ENCODE measurements around the gene ERGIC3. TPM values are rescaled to one million over a fixed set of nuclear protein-coding genes. Genes with fewer than 3 reads are reported as not detected.
A peak's percentile ranks its signal among the peaks of the same experiment; 100 is the strongest.

The ERGIC3 gene
- total RNA-seq: 100 to 1,000 TPM; 143 to 184 (median 163) TPM

GRCh38 chr20:35541783-35542662, at the start of gene ERGIC3:
TSS of gene ERGIC3 (plus strand) at chr20:35542078. CDS start at chr20:35542098, 20 bp downstream.
- no peak for TF ChIP-seq CTCF (IDR thresholded peaks at IDR 0.05)
- ATAC-seq (ENCODE audit: low FRiP score) (peak; percentile 98), DNase-seq (ENCODE audit: low spot score) (peak; percentile 95)

- no peak for TF ChIP-seq CTCF (IDR thresholded peaks at IDR 0.05)
- DNase-seq (ENCODE audit: low spot score) (no peak), ATAC-seq (ENCODE audit: low FRiP score) (no peak)
These were observed 49.5 kb upstream of the ERGIC3 start for GRCh38 chr20:35492352-35492751.

- no peak for DNase-seq (ENCODE audit: low spot score)
- TF ChIP-seq CTCF (IDR thresholded peaks at IDR 0.05): no peak
- no peak for ATAC-seq (ENCODE audit: low FRiP score)
These were observed 45.4 kb upstream of the ERGIC3 start for GRCh38 chr20:35496481-35496880.

GRCh38 chr20:35497320-35497719, 44.6 kb upstream of the ERGIC3 start:
- TF ChIP-seq CTCF (IDR thresholded peaks at IDR 0.05): no peak
- ATAC-seq (ENCODE audit: low FRiP score) (no peak), DNase-seq (ENCODE audit: low spot score) (no peak)

- DNase-seq (ENCODE audit: low spot score) (no peak), ATAC-seq (ENCODE audit: low FRiP score) (no peak)
- TF ChIP-seq CTCF (IDR thresholded peaks at IDR 0.05): no peak
These were observed 44.1 kb upstream of the ERGIC3 start for GRCh38 chr20:35497780-35498189.

GRCh38 chr20:35499271-35499670, 42.6 kb upstream of the ERGIC3 start:
- no peak for TF ChIP-seq CTCF (IDR thresholded peaks at IDR 0.05)
- DNase-seq (ENCODE audit: low spot score) (no peak), ATAC-seq (ENCODE audit: low FRiP score) (no peak)

GRCh38 chr20:35502352-35502751, 39.5 kb upstream of the ERGIC3 start:
- DNase-seq (ENCODE audit: low spot score) (no peak), ATAC-seq (ENCODE audit: low FRiP score) (no peak)
- no peak for TF ChIP-seq CTCF (IDR thresholded peaks at IDR 0.05)

Measured in omental fat pad (tissue), 4 donors.